ENCODE data around the gene ATOH7. TPM values are rescaled to one million over a fixed set of nuclear protein-coding genes. Genes with fewer than 3 reads are reported as not detected.

The ATOH7 gene
- total and polyA plus RNA-seq, 2 experiments from 2014 or later: 0.17 TPM; not detected in 1

GRCh38 chr10:68253346-68253745 lies 21.4 kb upstream of the ATOH7 start:
- Histone ChIP-seq H3K79me2 (no peaks in the 10 kb centered on the region), H3K9me2 (replicated peaks; ENCODE audit: insufficient read depth) (no peaks in the 10 kb centered on the region), H2AFZ (no peak overlapping the region), H4K20me1 (ENCODE audit: insufficient read depth, poor library complexity, severe bottlenecking) (no peaks in the 10 kb centered on the region), H3K27ac (no peak overlapping the region), H3K4me2 (no peak overlapping the region), H3K9me3 (ENCODE audit: low read depth) (no peaks in the 10 kb centered on the region), H3K4me1 (ENCODE audit: insufficient read depth) (no peaks in the 10 kb centered on the region), H3K27me3 (no peaks in the 10 kb centered on the region), H3K36me3 (replicated peaks; ENCODE audit: insufficient read depth, low read depth) (no peaks in the 10 kb centered on the region), H3K4me3 (no peak overlapping the region)
- DNase-seq (ENCODE audit: low spot score): no peak
- 59% methylated on average over 1 of the region's 1 CpG for WGBS (ENCODE audit: low lambda C conversion rate, missing lambda C conversion rate)
- TF ChIP-seq EZH2 (IDR thresholded peaks at IDR 0.05; ENCODE audit: borderline replicate concordance): no peak
- no peak for TF ChIP-seq EZH2phosphoT487 (IDR thresholded peaks at IDR 0.05; ENCODE audit: low read depth, severe bottlenecking, unreplicated experiment)
- no peak for TF ChIP-seq CTCF (IDR thresholded peaks at IDR 0.05; ENCODE audit: poor library complexity)

- DNase-seq (ENCODE audit: low spot score): no peak
- Histone ChIP-seq H3K27me3 (no peaks in the 10 kb centered on the region), H3K36me3 (replicated peaks; ENCODE audit: insufficient read depth, low read depth) (no peaks in the 10 kb centered on the region), H3K9me2 (replicated peaks; ENCODE audit: insufficient read depth) (no peaks in the 10 kb centered on the region), H3K79me2 (no peaks in the 10 kb centered on the region), H3K4me2 (no peak overlapping the region), H4K20me1 (ENCODE audit: insufficient read depth, poor library complexity, severe bottlenecking) (no peaks in the 10 kb centered on the region), H2AFZ (no peak overlapping the region), H3K9me3 (ENCODE audit: low read depth) (no peaks in the 10 kb centered on the region), H3K4me3 (no peak overlapping the region), H3K4me1 (ENCODE audit: insufficient read depth) (no peaks in the 10 kb centered on the region), H3K27ac (no peak overlapping the region)
- 80% methylated on average over 5 of the region's 5 CpGs for WGBS (ENCODE audit: low lambda C conversion rate, missing lambda C conversion rate)
- TF ChIP-seq EZH2phosphoT487 (IDR thresholded peaks at IDR 0.05; ENCODE audit: low read depth, severe bottlenecking, unreplicated experiment) (no peak), CTCF (IDR thresholded peaks at IDR 0.05; ENCODE audit: poor library complexity) (no peak), EZH2 (IDR thresholded peaks at IDR 0.05; ENCODE audit: borderline replicate concordance) (no peak)
Measured at GRCh38 chr10:68251625-68252495, 19.9 kb upstream of the ATOH7 start.

GRCh38 chr10:68251151-68251550 lies 19.2 kb upstream of the ATOH7 start:
- WGBS (ENCODE audit: low lambda C conversion rate, missing lambda C conversion rate): 68% methylated on average over 7 of the region's 7 CpGs
- H3K27me3 ChIP-seq: no peaks in the 10 kb centered on the region
- no peaks in the 10 kb centered on the region for H4K20me1 ChIP-seq (ENCODE audit: insufficient read depth, poor library complexity, severe bottlenecking)
- H3K4me3 ChIP-seq: no peak overlapping the region
- no peak overlapping the region for H2AFZ ChIP-seq
- H3K36me3 ChIP-seq (replicated peaks; ENCODE audit: insufficient read depth, low read depth): no peaks in the 10 kb centered on the region
- no peaks in the 10 kb centered on the region for H3K79me2 ChIP-seq
- no peak overlapping the region for H3K27ac ChIP-seq
- H3K9me2 ChIP-seq (replicated peaks; ENCODE audit: insufficient read depth): no peaks in the 10 kb centered on the region
- TF ChIP-seq CTCF (IDR thresholded peaks at IDR 0.05; ENCODE audit: poor library complexity) (no peak), EZH2 (IDR thresholded peaks at IDR 0.05; ENCODE audit: borderline replicate concordance) (no peak), EZH2phosphoT487 (IDR thresholded peaks at IDR 0.05; ENCODE audit: low read depth, severe bottlenecking, unreplicated experiment) (no peak)
- no peaks in the 10 kb centered on the region for H3K9me3 ChIP-seq (ENCODE audit: low read depth)
- H3K4me2 ChIP-seq: no peak overlapping the region
- no peaks in the 10 kb centered on the region for H3K4me1 ChIP-seq (ENCODE audit: insufficient read depth)
- no peak for DNase-seq (ENCODE audit: low spot score)
